HG02884 (cell line): Measurements from ENCODE around the gene CDSN.
"Not testable (repeated sequence)": the region's sequence is repeated elsewhere in the genome, so short reads cannot be mapped to it uniquely, and the experiment has no call there.

ENCODE experiments used
- ATAC-seq: cut with Tn5 transposase; IDR thresholded peaks from one replicate; pipeline ENCODE4 v1.9.1; 2021; ENCODE audit warnings: mild to moderate bottlenecking, moderate library complexity; ENCODE audit not compliant: unreplicated experiment

Gene CDSN

DNA sequence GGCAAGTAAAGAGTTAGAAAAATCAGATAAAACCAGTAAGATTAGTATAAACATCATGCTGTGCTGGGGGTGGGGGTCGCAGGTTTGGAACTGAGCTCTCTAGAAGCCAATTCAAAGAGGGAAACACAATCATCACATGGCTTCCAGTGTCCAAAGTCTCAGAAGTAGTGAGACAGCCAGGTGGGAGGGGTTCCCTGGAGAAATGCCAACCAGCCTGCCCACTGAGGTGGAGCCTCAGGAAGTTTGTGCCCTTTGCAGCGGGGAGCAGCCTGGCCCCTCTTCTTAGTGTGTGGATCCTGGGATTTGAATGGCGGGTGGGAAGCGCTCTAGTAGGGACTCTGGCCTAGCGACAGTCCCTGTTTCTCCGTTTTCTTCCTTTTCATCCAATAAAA is 29.3 kb downstream of the CDSN start:
- no peak for ATAC-seq

DNA sequence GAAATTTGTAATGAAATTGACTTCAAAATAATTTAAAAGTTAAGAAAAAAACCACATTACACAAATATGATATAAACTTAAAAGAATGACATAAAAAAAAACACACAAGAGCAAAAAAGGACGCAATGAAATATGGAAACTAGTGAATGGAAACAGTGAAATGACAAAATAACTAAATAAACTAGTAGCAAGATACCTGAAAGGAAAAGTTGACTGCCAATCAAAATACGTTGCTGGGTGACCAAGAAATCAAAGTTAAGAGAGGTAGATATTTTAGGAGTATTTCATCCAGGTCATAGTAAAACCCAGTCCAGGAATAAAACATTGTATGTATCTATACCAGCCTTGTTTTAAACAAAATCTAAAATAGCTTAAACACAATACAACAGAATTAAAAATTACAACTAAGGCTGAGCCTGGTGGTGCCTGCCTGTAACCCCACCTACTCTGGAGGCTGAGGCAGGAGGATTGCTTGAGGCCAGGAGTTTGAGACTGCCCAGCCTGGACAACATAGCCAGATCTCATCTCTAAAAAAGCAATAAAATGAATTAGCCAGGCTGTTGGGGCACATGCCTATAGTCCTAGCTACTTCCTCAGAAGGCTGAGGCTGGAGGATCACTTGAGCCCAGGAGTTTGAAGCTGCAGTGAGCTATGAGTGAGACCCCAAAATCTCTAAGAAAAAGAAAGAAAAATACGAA is 29.8 kb downstream of the CDSN start:
- ATAC-seq: no peak

DNA sequence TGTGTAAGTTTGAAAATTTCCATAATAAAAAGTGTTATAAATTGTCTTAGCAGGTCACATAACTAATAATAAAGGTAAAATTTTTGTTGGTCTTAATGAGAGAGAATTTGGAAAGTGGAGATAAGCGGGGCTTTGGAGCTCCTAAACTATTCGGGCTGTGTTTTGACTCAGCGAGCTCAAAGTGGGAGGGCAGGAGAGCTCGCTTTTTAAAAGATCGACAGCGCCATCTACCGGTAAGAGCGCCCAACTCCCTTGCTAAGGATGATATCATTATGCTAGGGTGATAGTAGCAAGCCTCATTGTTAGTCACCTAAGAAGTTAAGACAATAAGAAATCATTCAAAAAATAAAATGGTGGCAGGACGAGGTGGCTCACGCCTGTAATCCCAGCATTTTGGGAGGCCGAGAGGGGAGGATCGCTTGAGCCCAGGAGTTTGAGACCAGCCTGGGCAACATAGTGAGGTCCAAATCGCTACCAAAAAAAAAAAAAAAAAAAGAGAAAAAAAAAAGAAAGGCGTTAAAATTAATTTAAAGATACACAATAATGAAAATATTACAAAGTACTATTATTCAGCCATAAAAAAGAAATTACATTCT is 32.7 kb downstream of the CDSN start:
- ATAC-seq: no peak

DNA sequence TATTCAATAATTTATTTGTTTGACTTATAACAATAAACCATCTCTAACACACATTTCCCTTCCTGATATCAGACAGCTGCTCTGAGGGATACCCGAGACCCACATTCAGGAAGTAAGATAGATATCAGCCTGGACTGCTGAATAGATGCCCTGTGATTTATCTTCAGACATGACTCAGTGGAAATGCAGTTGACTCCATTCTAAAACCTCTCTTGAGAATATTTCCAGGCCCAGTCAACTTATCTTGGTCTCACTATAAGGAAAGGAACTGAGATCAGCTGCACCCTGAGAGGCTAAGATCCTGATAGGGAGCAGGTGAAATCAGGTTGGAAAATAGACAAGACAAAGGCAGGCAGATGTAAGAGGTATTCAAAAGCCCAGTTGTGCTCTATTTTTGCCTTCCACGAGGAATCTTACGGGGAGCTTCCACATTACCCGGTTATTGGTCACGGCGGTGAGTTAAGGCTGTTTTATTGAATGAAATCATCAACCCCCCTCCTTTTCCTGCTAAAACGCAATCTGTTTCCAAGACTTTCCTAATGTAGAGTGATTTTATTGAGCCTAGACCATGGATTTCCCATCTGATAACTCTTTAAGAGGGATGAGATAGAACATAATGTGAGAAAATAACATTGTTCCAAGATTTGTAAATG is 33.3 kb downstream of the CDSN start:
- no peak for ATAC-seq

DNA sequence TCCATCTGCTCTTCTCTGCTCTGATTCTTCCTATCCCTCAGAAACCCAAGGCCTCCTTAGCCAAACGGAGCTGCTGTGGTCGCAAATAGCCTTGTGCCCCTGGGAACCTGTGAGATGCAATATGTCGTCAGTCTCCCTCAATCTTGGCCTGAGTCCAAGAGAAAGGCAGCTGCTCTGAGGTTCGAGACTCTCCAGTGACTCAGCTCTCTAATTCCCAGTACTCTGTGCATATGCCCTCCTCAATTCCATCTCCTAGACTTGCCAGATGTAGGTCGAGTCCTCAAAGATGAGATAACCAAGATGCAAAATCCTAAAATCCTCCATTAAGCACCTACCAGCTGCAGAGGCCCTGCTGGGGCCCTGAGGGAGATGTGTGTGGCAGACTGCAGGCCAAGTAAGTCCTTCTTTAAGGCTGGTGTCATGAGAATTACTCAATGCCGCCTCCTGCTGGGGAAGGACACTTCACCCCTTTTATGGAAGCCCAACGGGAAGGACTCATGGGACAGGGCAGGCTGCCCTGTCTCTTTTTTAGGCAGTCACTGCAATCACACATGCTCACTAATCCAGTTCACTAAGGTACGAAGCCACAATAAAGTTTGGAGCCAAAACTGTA is 36.4 kb downstream of the CDSN start:
- no peak for ATAC-seq

DNA sequence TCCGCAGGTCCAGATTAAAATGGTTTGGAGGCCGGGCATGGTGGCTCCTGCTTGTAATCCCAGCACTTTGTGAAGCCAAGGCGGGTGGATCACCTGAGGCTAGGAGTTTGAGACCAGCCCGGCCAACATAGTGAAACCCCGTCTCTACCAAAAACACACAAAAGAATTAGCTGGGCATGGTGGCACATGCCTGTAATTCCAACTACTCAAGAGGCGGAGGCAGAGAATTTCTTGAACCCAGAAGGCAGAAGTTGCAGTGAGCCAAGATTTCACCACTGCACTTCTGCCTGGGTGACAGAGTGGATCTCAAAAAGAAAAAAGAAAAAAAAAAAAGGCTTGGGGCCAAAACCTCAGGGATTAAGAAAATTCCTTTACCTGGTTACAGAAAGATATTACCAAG is 38.4 kb downstream of the CDSN start:
- ATAC-seq: no peak

DNA sequence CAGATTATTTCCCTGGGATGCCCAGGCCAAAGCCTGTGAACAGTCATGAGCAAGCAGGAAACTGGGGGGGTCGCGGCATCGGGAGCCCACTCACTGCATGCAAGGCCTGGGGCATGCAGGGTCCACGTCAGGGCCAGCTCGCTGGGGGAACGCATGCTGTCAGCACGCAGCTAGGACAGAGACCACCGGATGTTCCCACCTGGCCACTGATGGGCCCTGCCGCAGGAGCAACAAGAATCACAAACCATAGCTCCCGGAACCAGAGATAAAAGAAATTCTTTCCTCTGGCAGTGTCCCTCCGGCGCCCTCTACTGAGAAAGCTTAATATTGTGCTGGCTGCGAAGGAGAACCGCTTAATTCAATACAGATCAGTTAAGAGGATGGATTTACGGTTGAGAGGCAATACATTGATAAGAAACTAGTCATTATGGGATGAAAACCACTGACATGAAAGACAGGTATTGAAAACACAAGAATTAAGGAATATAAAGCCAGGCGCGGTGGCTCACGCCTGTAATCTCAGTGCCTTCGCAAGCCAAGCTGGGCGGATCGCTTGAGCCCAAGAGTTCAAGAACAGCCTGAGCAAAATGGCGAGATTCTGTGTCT is 40.5 kb downstream of the CDSN start:
- ATAC-seq: no peak

DNA sequence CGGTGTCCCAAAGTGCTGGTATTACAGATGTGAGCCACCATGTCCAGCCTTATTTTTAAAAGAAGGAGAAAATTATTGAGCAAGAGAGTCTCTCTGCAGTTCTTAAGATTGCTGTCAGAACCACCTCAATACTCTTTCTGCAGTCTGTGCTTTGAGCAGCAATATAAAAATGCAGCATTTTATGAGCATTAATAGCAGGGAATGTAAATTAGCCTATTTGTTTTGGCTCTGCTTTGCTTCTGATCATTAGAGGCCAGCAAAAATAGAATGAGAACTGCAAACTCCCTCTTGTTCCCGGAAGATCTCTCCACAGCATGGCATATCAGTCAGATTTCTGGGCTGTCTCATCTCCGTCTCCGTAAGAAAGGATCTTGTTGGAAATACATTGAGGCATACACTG is 43.6 kb downstream of the CDSN start:
- ATAC-seq: no peak

DNA sequence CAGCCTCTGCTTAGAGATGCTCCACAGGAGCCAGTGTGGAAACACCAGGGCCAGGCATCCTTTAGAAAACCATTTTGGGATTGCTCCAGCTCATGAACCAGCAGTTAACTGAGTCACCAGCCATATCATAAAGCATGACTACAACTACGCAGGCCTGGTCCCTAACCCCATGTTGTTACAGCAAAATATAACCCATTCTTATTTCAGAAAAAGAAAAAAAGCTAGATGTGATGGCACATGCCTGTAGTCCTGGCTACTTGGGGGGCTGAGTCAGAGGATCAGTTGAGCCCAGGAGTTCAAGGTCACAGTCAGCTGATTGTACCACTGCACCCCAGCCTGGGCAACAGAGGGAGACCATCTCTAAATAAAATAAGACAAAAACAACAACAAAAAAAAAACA is 44.7 kb downstream of the CDSN start:
- ATAC-seq: no peak

DNA sequence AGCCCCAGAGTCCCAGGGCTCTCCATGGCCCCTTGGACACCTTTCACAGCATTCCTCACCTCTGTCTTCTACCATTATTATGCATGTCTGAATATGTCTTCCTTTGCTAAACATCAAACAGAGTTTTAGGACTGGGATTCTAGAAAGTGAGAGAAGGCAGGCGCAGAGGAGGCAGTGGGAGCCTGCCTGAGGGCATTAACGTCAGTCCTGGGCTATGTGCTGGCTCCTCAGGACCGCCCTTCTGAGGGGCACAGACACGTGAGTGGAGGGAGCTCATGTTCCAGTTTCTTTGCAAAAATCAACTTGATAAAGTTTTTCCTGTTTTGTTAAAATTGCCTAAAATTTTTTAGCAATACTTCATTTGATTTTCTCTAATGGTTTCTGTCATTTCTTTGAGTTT is 45.8 kb downstream of the CDSN start:
- ATAC-seq: no peak

DNA sequence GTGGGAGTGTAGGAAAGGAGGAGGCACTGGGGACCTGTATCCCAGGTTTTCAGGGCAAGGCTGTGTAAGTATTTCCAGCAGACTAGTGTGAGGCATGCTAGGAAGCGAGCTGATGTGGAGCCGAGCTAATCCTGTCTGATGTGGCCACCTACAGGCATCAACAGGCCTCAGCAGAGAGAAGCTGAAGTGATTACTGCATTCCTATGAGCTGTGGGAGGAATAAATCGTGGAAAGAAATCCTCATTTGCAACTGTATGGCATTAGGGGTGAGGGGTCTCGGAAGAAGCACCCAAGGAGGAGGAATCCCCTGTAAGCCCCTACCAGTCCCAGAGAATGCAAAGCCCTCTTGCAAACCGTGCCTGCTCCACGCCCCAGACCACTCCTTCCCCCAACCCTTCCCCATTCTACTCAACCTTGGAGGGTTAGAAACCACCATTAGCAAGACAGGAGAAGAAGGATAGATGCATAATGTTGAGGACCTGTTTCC is 49.5 kb downstream of the CDSN start:
- no peak for ATAC-seq

DNA sequence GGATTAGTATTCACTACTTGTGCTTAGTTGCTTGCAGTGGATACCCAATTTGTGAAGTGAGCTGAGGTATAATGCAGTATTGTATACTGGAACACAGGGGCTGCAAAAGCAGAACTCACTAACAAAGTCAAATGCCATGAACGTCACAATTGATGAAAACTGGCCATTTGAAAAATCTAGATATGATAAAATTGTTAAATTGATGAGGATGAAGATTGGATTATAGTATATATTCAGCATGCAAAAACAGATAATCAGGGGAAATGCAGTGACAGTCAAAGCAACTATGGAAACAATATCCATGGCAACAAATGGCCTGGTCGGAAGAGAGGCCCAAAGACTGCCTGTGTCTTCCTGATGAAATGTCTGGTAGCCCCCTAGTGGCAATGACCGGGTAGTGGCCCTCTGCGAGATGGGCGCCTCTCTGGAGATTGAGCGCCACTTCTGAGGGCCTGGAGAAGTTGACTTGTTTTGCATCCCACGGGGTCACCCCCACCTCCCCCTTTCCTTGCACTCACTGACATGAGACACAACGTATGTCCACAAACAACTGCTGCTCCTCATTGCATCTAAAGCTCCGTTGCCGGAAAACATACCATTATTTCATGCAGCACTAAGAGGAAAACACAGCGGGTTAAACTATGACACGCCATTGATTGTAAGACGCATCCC is 51.4 kb downstream of the CDSN start:
- no peak for ATAC-seq

DNA sequence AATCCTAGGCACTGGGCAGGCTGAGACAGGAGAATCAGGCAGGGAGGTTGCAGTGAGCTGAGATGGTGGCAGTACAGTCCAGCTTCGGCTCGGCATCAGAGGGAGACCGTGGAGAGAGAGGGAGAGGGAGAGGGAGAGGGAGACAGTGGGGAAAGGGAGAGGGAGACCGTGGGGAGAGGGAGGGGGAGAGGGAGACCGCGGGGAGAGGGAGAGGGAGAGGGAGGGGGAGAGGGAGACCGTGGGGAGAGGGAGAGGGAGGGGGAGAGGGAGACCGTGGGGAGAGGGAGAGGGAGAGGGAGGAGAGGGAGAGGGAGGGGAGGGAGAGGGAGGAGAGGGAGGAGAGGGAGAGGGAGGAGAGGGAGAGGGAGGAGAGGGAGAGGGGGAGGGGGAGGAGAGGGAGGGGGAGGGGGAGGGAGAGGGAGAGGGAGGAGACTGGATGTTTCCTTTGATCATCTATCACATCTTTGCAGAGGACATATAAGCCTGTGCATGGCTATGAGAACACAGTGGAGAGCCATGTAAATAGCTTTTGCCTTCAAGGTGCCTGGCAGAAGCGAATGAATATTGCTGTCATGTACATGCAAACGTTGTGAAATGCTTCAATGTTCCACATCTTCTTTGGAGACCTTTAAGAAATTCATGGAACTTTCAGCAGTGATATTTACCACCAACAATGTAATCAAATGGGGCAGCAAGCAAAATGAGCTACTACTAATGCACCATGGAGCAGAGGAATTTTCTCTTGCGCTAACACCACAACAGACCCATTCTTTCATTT is 52.2 kb downstream of the CDSN start:
- ATAC-seq: not testable (repeated sequence)

DNA sequence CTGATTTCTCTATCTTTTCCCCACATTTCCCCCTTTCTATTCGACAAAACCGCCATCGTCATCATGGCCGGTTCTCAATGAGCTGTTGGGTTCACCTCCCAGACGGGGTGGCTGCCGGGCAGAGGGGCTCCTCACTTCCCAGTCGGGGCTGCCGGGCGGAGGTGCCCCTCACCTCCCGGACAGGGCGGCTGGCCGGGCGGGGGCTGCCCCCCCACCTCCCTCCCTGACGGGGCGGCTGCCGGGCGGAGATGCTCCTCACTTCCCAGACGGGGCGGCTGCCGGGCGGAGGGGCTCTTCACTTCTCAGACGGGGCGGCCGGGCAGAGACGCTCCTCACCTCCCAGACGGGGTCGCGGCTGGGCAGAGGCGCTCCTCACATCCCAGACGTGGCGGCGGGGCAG is 53.2 kb downstream of the CDSN start:
- not testable (repeated sequence) for ATAC-seq

DNA sequence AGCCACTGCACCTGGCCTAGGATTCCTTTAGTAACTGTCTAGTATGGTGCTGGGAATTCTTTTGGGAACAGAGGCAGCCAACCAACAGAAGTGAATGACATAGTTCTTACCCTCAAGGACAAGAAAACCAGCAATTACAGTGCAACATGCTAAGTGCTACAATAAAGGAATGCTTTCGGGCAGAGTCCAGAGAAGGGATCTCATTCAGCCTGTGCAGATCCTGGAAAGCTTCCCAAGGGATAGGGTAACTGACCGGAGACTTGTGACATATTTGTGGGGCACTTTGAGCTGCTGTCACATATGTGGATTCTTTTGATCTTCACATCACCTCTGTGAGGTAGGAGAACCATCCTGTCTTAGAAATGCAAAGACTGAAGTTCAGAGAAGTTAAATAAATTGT is 54.7 kb downstream of the CDSN start:
- ATAC-seq: no peak
